Measurements from ENCODE around the gene LRMDA.

The LRMDA gene

GRCh38 chr10:76297358-76297757 lies 865.9 kb downstream of the LRMDA start:
- Histone ChIP-seq H3K9me2 (replicated peaks; ENCODE audit: low read depth, low read length) (no peaks in the 10 kb centered on the region), H3K4me2 (ENCODE audit: low read depth, low read length, poor library complexity, severe bottlenecking) (no peak overlapping the region), H2AFZ (ENCODE audit: low read length) (no peak overlapping the region), H3K27me3 (ENCODE audit: insufficient read depth, low read length, poor library complexity, severe bottlenecking) (no peaks in the 10 kb centered on the region), H3K9me3 (ENCODE audit: insufficient read depth, low read depth, low read length) (no peaks in the 10 kb centered on the region), H4K20me1 (ENCODE audit: insufficient read depth, low read length, poor library complexity, severe bottlenecking) (no peaks in the 10 kb centered on the region), H3K4me1 (ENCODE audit: insufficient read depth, low read length, poor library complexity, severe bottlenecking) (no peaks in the 10 kb centered on the region), H3F3A (ENCODE audit: low read depth) (no peaks in the 10 kb centered on the region), H3K36me3 (ENCODE audit: insufficient read depth, low read length) (no peaks in the 10 kb centered on the region), H3K4me3 (ENCODE audit: low read length, poor library complexity, severe bottlenecking) (no peak overlapping the region), H3K9ac (ENCODE audit: low read depth, low read length, poor library complexity, severe bottlenecking) (no peak overlapping the region), H3K79me2 (ENCODE audit: insufficient read depth, low read length) (no peaks in the 10 kb centered on the region)
- no peak for TF ChIP-seq EZH2phosphoT487 (IDR thresholded peaks at IDR 0.05; ENCODE audit: borderline replicate concordance)
- TF ChIP-seq, protein P1, sequence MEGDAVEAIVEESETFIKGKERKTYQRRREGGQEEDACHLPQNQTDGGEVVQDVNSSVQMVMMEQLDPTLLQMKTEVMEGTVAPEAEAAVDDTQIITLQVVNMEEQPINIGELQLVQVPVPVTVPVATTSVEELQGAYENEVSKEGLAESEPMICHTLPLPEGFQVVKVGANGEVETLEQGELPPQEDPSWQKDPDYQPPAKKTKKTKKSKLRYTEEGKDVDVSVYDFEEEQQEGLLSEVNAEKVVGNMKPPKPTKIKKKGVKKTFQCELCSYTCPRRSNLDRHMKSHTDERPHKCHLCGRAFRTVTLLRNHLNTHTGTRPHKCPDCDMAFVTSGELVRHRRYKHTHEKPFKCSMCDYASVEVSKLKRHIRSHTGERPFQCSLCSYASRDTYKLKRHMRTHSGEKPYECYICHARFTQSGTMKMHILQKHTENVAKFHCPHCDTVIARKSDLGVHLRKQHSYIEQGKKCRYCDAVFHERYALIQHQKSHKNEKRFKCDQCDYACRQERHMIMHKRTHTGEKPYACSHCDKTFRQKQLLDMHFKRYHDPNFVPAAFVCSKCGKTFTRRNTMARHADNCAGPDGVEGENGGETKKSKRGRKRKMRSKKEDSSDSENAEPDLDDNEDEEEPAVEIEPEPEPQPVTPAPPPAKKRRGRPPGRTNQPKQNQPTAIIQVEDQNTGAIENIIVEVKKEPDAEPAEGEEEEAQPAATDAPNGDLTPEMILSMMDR (conservative IDR thresholded peaks at IDR 0.05; ENCODE audit: low read length), result no peak

DNA sequence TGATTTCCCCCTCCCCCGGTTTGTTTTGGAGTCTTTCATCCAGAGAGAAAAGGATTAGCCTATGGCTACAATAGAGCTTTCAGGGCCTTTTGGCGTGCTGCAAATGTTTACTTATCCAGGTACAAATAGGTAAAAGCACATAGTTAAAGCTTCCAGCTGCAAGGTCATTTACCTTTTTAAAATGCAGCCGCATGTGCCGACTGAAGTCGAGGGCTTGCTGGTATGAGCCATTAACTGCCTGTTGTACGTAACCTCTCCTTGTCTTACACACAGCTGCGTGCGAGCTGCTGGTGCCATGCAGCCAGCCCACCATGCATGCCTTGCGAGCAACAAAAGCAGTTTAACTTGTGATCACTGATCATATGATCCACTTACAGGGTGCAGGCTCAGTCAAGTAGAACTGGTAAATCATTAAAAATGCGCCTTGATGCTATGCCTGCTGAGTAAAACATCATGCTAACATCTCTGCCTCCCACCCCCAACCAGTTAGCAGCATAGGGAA lies 866.4 kb downstream of the LRMDA start:
- H2AFZ ChIP-seq (ENCODE audit: low read length), result no peak overlapping the region
- no peaks in the 10 kb centered on the region for H3K9me3 ChIP-seq (ENCODE audit: insufficient read depth, low read depth, low read length)
- no peak overlapping the region for H3K4me2 ChIP-seq (ENCODE audit: low read depth, low read length, poor library complexity, severe bottlenecking)

GRCh38 chr10:76298329-76298728 lies 866.9 kb downstream of the LRMDA start:
- no peaks in the 10 kb centered on the region for H3K9me2 ChIP-seq (replicated peaks; ENCODE audit: low read depth, low read length)
- H3F3A ChIP-seq (ENCODE audit: low read depth), result no peaks in the 10 kb centered on the region
- no peaks in the 10 kb centered on the region for H3K4me1 ChIP-seq (ENCODE audit: insufficient read depth, low read length, poor library complexity, severe bottlenecking)
- no peaks in the 10 kb centered on the region for H3K27me3 ChIP-seq (ENCODE audit: insufficient read depth, low read length, poor library complexity, severe bottlenecking)
- H3K9me3 ChIP-seq (ENCODE audit: insufficient read depth, low read depth, low read length), result no peaks in the 10 kb centered on the region
- H4K20me1 ChIP-seq (ENCODE audit: insufficient read depth, low read length, poor library complexity, severe bottlenecking), result no peaks in the 10 kb centered on the region
- H3K9ac ChIP-seq (ENCODE audit: low read depth, low read length, poor library complexity, severe bottlenecking), result no peak overlapping the region
- no peaks in the 10 kb centered on the region for H3K36me3 ChIP-seq (ENCODE audit: insufficient read depth, low read length)
- no peak overlapping the region for H2AFZ ChIP-seq (ENCODE audit: low read length)
- no peak overlapping the region for H3K4me3 ChIP-seq (ENCODE audit: low read length, poor library complexity, severe bottlenecking)
- H3K79me2 ChIP-seq (ENCODE audit: insufficient read depth, low read length), result no peaks in the 10 kb centered on the region
- H3K4me2 ChIP-seq (ENCODE audit: low read depth, low read length, poor library complexity, severe bottlenecking), result no peak overlapping the region
- TF ChIP-seq, protein P1 (conservative IDR thresholded peaks at IDR 0.05; ENCODE audit: low read length), result no peak
- no peak for TF ChIP-seq EZH2phosphoT487 (IDR thresholded peaks at IDR 0.05; ENCODE audit: borderline replicate concordance)

More for the DNA sequence above, 866.4 kb downstream of the LRMDA start:
- no peaks in the 10 kb centered on the region for H4K20me1 ChIP-seq (ENCODE audit: insufficient read depth, low read length, poor library complexity, severe bottlenecking)
- H3K27me3 ChIP-seq (ENCODE audit: insufficient read depth, low read length, poor library complexity, severe bottlenecking), result no peaks in the 10 kb centered on the region
- no peak overlapping the region for H3K9ac ChIP-seq (ENCODE audit: low read depth, low read length, poor library complexity, severe bottlenecking)
- no peaks in the 10 kb centered on the region for H3K36me3 ChIP-seq (ENCODE audit: insufficient read depth, low read length)
- H3K4me3 ChIP-seq (ENCODE audit: low read length, poor library complexity, severe bottlenecking), result no peak overlapping the region
- no peaks in the 10 kb centered on the region for H3K9me2 ChIP-seq (replicated peaks; ENCODE audit: low read depth, low read length)
- no peaks in the 10 kb centered on the region for H3K79me2 ChIP-seq (ENCODE audit: insufficient read depth, low read length)
- H3F3A ChIP-seq (ENCODE audit: low read depth), result no peaks in the 10 kb centered on the region
- H3K4me1 ChIP-seq (ENCODE audit: insufficient read depth, low read length, poor library complexity, severe bottlenecking), result no peaks in the 10 kb centered on the region
- TF ChIP-seq EZH2phosphoT487 (IDR thresholded peaks at IDR 0.05; ENCODE audit: borderline replicate concordance), result no peak
- TF ChIP-seq, protein P1 (conservative IDR thresholded peaks at IDR 0.05; ENCODE audit: low read length), result no peak

Measured in Loucy (cell line).